Measurements from ENCODE around the gene ADGRL3.

ADGRL3 gene

DNA sequence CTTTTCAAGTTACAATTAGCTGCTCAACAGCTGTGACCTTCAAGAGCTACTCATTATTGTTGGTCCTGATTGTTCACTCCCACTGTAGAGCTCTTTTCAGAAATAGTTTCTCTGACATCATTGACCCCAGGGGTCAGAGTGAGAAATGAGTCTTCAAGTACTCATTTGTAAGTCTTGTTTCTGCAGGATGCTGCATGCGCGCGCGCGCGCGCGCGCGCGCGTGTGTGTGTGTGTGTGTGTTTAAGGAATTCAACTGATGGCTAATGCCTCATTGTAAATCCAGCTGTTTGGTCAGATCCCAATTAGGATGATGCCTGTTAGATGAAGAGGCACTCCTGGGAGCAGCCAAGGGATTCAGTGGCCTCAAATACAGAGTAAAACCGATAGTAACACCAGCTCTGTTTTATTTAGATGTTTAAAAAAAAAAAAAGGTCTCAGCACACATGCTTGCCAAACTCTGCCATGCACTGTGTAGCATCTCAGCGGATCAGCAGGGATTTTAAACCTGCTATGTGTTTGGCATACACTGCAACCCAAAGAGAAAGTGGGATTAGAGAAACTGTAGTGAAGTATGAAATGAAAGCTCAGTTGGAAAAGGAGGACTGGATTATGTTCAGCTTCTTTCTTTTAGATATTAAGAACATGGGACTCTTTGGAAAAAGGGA, 332.3 kb downstream of the ADGRL3 start:
- no peak for DNase-seq (ENCODE audit: low read depth in 2 of 2, low spot score in 1 of 2)

DNA sequence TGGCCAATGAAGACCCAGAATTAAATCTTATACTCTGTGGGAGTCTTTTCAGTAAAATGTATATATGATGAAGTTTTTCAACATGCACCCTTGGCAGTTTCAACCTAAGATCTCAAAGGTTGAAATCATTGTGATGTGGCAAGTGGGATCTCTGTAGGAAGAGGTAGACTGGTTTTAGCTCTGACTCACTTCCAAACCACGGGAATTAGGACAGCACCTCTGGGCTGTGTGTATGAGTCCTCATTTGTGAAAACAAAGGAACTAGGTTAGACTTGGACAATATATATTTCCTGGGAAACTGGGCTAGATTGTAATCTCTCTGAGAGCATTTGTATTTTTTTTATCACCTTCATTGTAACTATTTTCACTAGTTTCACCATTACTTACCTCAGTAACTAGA, 333.0 kb downstream of the ADGRL3 start:
- DNase-seq (ENCODE audit: low read depth in 2 of 2, low spot score in 1 of 2): no peak

DNA sequence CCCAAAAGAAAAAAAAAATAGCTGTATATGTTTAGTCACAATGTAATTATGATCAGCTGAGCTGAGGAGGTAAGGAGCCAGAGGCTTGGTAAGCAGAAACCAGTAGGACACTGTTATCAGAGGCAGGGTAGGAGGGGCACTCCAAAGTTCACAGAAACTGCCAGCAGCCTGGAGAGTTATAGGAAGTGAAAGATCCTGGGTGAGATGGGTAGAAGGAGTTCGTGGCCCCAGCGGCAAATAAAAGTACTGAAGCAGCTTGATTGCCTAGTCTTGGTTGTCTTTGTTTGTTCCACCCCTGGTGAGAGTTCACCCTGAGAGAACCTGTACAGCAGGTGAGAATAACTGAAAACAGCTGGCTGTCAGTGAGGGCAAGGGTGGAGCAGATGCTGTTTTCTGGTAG, 340.8 kb downstream of the ADGRL3 start:
- no peak for DNase-seq (ENCODE audit: low read depth in 2 of 2, low spot score in 1 of 2)

DNA sequence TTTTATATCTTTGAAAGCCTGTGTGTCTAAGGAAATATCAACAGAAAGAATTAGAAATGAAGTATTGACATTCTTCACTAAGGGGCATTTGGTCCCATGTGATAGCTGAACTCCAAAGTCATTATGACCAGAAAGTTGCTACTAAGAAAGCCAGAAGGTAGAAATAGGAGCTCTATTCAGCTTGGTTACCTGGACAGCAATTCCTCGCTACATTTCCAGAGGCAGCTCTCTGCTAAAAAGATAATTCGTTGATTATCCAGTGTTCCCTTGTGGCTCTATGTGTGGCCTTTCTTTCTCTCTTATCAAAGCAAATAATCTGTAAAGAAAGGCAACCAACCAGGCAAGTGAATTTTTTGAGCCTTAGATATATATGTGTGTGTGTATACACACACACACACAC, 341.3 kb downstream of the ADGRL3 start:
- no peak for DNase-seq (ENCODE audit: low read depth in 2 of 2, low spot score in 1 of 2)

DNA sequence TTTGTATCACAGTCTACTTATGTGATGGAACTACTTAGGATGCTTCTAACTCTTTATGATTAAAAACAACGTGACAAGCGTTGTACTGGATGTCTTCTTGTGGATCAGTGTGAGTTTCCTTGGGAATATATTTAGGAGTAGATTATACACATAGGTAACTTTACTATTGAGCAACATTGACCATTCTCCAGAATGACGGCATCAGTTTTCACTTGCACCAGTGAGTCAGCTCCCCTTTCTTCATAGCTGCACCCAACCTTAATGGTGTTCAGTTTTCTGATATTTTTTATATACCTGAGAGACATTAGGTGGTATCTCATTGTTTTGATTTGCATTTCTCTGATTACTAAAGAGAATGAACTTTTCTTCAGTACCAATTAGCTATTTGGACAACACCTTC, 343.9 kb downstream of the ADGRL3 start:
- DNase-seq (ENCODE audit: low read depth in 2 of 2, low spot score in 1 of 2): no peak

DNA sequence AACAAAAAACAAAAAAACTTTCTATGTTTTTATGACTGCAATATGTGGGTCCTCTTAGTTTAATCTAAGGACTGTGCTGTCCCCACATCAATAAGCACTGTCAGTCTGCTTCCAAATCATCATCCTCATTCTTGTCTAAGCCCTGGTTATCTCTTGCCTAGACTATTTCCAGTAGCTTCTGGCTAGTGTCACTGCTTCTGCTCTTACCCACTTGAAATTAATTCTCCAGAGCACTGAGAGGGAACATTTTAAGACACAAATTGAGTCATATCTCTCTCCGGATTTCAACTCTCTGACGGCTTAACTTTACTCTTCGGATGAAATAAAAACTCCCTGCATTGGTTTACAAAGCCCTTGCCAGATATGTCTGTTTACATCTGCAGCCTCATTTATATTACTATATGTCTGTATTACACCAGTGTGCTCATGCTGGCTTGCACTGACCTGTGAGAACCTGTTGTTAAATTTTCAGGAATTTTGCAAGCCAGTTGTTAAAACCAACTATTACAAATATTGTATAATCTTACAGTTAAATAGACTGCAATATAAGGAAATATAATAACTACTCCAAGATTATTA, 345.9 kb downstream of the ADGRL3 start:
- DNase-seq (ENCODE audit: low read depth in 2 of 2, low spot score in 1 of 2): no peak

DNA sequence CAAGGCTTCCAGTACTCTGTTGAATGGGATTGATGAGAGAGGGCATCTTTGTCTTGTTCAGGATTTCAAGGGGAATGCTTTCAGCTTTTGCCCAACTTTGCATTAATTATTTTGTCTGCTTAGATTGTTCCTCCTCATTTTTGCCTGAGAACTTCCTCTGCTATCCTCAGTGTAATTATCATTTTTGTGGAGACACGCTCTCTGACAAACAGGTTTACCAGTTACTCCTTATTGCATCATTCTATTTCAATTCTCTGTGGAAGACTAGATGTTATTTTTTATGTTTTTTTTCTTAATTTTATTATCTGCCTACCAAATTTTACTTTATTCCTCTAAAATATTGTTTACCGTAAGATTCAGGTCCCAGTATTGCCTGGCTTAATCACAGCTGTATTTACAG, 349.2 kb downstream of the ADGRL3 start:
- no peak for DNase-seq (ENCODE audit: low read depth in 2 of 2, low spot score in 1 of 2)

DNA sequence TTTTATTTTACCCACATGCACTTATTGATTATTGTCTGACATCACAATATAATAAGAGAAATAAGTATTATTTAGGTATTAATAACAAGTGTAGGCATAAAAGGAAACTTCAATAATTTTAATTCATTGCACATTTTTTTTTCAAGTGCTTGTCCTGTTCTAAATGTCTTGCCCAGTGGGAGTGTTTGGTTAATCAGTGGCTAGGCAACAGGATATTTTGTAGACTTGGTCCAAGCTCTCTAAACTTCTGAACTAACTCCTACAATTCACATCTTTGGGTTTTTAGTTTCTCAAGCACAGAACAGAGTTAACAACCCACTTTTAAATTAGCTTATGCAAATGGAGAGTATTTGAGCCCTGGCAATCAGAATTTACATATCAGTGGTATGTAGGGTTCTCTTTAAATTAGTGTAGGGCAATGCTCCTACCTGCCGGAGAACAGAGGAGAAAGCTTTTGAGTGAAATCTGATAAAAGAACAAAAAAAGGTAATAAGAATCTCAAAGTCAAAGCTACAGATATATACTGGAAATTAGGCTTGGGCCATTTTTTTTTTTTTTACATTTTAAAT, 353.5 kb downstream of the ADGRL3 start:
- DNase-seq (ENCODE audit: low read depth in 2 of 2, low spot score in 1 of 2): no peak

DNA sequence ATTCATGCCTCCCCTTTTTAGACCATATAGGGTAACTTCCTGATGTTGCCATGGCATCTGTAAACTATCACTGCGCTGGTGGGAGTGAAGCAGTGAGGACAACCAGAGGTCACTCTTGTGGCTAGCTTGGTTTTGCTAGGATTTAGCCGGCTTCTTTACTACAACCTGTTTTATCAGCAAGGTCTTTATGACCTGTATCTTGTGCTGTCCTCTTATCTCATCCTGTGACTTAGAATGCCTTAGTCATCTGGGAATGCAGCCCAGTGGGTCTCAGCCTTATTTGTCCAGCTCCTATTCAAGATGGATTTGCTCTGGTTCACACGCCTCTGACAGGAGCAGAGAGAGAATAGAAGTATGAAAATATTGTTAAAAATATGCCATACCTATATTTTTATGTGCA, 355.7 kb downstream of the ADGRL3 start:
- DNase-seq (ENCODE audit: low read depth in 2 of 2, low spot score in 1 of 2): no peak

DNA sequence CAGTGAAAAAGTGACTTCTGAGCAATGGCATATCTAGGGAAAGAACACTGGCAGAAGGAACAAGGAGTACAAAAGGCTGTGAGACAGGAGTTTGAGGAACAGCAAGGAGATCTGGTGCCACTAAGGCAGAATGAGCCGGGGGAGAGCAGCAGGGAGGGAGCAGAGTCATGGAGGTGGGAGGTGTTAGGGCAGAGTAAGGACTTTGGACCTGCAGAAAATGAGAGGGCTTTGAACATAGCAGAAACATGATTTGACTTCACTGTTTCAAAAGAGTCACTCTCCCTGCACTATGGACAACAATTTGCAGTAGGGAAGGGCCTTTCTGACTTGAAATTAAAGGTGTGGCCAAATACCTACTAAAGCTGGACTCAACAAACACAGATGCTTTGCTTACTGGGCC, 356.2 kb downstream of the ADGRL3 start:
- DNase-seq (ENCODE audit: low read depth in 2 of 2, low spot score in 1 of 2): no peak

DNA sequence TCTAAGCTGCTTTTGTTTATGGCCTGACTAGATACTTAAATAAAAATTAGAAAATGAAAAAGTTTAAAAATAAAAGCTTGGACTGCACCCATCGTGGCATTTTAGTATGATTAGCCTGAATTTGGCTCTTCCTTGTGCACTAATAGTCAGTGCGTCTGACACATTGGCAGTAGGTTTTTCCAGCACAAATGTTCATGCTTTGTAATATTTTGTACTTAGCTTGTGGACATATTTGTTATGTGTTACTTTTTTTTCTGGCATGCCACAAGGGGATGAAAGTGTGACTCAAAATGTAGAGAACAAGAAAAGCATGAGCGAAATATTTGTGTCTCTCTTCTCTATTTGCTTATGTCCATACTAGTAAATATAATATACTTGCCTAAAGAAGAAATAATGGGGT, 359.3 kb downstream of the ADGRL3 start:
- DNase-seq (ENCODE audit: low read depth in 2 of 2, low spot score in 1 of 2): no peak

DNA sequence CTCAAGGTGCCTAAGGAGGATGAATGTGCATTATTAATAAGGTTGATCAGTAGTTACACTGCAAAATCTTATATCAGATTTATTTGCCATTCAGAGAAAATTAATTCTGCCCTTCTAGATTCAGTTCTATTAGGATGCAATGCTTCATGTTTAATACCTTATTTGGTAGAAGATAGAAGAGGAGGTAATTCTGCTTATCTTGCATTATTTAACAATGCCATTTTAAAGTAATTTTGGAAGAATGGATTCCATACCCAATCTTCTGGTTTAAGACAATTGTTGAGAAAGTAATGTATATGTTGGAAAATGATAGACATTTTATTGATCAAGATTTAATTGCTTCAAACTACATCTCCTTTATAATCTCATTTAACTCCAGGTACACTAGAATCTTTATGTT, 360.9 kb downstream of the ADGRL3 start:
- no peak for DNase-seq (ENCODE audit: low read depth in 2 of 2, low spot score in 1 of 2)

DNA sequence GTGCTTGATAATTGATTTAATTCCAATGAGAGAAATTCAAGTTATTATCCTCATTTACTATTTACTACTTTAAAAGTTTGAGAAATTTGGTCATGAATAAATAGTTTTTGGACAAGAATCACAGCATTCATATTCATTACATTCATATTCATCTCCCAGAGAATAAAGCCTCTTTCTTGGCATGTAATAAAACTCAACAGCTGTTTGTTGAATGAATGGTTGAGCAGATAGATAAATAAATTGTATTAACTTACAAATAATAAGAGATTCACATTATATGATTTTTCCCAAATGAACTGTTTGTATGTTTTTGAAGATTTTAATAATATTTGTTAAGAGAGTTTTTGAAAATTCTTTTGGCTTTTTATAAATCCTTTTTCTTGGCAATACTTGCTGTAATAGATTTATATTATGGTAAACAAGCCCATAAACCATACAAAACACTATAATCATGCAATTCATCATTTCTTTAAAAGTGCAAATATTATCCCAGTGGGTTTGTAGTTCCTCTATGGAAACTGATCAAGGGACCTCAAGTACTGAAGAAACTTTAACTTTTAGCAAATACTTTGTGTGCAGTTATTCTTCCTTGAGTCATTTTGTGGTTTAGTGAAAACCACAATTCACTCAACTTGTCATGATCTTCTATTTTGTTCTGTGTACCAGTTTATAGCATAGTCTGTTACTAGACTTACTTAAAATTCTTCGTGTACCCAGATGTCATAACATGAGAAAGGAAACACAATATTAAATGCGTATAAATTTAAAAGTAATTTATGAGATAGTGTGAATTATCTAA, 371.8 kb downstream of the ADGRL3 start:
- no peak for DNase-seq (ENCODE audit: low read depth in 2 of 2, low spot score in 1 of 2)

DNA sequence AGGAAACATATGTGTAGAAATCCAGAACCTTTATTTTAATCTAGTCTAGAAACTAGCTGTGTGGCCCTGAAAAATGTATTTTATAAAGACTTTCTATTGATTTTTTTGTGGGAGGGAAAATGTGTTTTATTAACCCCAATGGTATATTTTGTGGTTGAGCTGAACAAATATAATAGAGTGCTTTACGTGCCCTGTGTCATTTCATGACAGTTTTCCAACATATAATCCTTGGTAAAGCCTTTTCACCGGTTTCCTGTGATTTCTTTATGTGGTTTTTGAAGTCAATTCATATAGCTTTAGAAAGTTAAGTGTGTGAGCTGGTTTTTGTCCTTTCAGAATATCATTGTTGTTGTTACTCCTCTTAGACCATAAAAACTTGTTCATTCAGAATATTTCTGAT, 375.7 kb downstream of the ADGRL3 start:
- no peak for DNase-seq (ENCODE audit: low read depth in 2 of 2, low spot score in 1 of 2)

DNA sequence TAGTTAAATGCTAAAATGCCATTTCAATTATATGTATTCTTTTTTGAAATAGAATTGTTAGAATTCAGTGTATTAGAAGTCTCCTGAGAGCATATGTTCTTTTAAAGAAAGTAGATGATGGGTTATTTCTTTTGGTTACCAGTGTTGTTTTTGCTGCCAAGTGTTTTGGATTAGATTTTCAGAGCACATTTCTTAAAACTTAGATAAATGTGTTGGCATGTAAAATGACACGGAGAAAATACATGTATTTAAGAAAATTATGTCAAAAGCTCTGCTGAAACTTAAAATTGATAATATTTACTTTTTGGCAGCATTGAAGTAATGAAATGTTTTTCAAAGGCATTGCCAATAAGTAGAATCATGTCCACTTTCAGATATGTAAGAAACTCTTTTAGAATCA, 379.7 kb downstream of the ADGRL3 start:
- DNase-seq (ENCODE audit: low read depth in 2 of 2, low spot score in 1 of 2): no peak

DNA sequence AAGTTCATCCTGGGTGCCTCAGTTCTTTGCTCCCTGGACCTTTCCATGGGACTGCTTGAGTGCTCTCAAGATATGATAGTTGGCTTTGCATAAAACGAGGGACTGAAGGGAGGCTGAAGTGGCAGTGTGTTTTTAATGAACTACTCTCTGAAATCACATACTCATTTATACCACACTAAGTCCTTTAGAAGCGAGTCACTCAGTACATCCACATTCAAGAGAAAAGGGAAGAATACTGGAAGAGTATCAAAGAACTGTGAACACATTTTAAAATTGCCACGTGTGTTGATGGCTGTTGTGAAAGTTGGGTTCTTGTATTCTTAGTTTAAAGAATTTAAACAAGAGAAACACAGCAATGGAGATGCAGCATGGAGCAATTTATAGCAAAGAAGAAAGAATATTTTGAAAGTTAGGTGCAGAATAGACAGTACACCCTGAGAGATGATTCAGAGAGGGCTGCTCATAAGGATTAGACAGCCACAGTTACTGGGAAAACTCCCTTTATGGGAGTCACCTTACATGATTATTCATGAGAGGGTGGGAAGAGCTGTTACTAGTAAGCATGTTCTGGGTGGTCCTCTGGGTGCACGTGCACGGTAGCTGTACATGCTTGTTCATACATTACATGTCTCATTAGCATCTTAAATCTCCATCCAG, 380.7 kb downstream of the ADGRL3 start:
- no peak for DNase-seq (ENCODE audit: low read depth in 2 of 2, low spot score in 1 of 2)

DNA sequence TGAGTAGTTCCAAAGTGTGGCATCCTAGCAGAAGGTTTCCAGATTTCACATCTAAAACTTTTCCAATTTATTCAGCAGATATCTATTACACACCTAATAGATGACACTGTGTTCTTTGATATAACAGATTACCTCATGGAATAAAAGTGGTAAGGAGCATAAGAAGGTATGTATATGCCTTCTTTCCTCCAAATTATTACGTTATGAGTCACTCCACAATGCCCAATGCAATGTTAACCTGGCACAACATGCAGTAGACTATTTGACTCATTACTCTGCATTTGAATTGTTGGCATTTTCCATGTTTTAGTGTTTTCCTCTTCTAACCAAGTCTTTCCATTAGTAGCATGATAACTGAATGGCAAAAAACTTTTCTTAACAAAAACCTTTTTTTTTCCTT, 383.6 kb downstream of the ADGRL3 start:
- no peak for DNase-seq (ENCODE audit: low read depth in 2 of 2, low spot score in 1 of 2)

DNA sequence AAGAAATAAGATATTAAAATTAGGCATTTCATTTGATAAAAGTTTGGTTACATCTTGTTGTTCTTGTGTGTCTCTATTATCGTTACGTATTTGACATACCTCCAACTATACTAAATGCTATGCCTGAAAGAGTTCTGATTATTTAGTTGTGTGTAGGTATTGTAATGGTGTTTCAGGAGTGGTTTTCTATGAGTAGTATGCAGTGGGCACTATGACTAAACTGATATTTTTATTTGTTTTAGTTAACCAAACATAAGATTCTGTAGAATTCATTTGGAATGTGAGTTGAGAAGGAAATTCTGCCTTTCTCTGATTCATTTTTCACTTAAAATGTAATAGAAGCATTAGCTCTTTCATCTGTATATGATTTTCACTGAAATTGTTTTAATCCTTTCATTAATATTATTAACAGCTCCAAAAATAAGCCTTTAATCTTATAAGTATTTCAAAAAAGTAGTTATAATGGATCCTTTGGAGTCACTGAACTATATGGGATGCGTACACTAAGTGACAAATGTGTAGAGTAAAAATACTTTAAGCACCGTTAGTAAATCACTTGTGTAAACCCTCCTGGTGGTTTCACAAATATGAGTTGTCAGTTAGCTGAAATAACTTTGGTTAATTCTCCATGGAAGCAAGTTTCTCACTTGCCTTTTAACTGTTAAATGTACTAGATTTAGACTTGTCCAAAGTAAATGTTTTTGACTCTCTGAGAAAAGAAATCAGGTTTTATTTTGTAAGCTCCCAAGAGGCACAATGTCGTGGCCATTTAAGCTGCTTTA, 388.7 kb downstream of the ADGRL3 start:
- DNase-seq (ENCODE audit: low read depth in 2 of 2, low spot score in 1 of 2): no peak

DNA sequence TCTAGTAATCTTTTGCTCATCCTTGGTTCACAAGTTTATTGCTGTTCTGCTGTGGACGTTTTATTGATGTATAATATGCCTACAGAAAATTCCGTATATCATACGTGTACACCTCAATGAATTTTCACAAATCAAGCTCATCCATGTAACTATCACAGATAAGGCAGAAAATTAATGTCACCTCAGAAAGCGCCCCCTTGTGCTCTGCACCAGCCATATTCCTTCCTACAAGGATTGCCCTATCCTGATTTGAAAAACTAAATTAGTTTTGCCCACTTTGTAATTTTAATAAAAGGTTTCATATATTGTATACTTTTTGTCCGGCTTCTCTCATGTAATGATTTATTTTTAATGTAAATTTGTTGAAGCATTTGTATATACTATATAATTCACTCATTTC, 390.8 kb downstream of the ADGRL3 start:
- DNase-seq (ENCODE audit: low read depth in 2 of 2, low spot score in 1 of 2): no peak

DNA sequence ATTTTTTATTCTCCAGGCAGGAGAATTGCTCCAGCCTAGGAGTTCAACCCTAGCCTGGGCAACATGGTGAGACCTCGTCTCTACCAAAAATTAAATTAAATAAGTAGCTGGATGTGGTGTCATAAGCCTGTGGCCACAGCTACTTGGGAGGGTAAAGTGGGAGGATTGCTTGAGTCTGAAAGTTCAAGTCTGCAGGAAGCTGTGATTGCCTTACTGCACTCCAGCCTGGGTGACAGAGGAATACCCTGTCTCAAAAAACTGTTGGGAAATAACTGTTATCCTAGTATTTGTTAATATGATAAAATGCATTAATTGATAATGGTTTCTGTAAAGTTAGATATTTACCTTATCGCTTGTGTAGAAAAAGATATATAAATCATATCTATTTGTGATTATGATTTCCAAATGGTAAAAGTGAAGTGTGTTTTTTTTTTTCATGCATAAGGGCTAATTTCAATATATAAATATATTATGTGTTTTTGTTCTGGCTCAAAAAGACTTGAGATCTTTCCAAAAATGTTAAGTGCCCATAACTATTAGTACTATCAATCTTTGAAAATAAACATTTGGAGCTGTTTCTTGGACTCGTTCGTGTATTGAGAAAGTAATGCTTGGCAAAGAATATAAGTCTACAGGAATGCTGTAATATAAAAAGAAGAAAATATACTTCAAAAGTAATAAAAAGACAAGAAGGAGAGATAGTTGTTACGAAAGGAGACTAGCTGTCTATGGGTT, 396.6 kb downstream of the ADGRL3 start:
- DNase-seq (ENCODE audit: low read depth in 2 of 2, low spot score in 1 of 2): no peak
